HG03565 (cell line): ENCODE data around the gene SLC25A26.

Experiments
- ATAC-seq: cut with Tn5 transposase; IDR thresholded peaks from one replicate; pipeline ENCODE4 v1.9.1; 2021; ENCODE audit warnings: mild to moderate bottlenecking, moderate library complexity; ENCODE audit not compliant: unreplicated experiment

SLC25A26 gene

GRCh38 chr3:66312039-66312438, 91.2 kb downstream of the SLC25A26 start:
- no peak for ATAC-seq

- no peak for ATAC-seq
Measured at GRCh38 chr3:66314455-66314854, 93.7 kb downstream of the SLC25A26 start.

GRCh38 chr3:66317750-66318376, 97.1 kb downstream of the SLC25A26 start:
- no peak for ATAC-seq

- ATAC-seq: no peak
Measured at GRCh38 chr3:66320390-66320789, 99.6 kb downstream of the SLC25A26 start.

GRCh38 chr3:66322436-66322835, 101.6 kb downstream of the SLC25A26 start:
- ATAC-seq: no peak

- ATAC-seq: no peak
Measured at GRCh38 chr3:66326340-66326739, 105.5 kb downstream of the SLC25A26 start.

GRCh38 chr3:66335671-66336070, 114.9 kb downstream of the SLC25A26 start:
- no peak for ATAC-seq

GRCh38 chr3:66336333-66336766, 115.5 kb downstream of the SLC25A26 start:
- no peak for ATAC-seq

- ATAC-seq: no peak
Measured at GRCh38 chr3:66338927-66339326, 118.1 kb downstream of the SLC25A26 start.

GRCh38 chr3:66342717-66343356, 122.0 kb downstream of the SLC25A26 start:
- ATAC-seq: no peak

- ATAC-seq: no peak
Measured at GRCh38 chr3:66344391-66344811, 123.6 kb downstream of the SLC25A26 start.

- ATAC-seq: no peak
Measured at GRCh38 chr3:66344848-66345578, 124.2 kb downstream of the SLC25A26 start.

GRCh38 chr3:66348704-66349103, 127.9 kb downstream of the SLC25A26 start:
- no peak for ATAC-seq

- ATAC-seq: no peak
Measured at GRCh38 chr3:66350601-66351000, 129.8 kb downstream of the SLC25A26 start.

- ATAC-seq: no peak
Measured at GRCh38 chr3:66353039-66353438, 132.2 kb downstream of the SLC25A26 start.

GRCh38 chr3:66353530-66353929, 132.7 kb downstream of the SLC25A26 start:
- ATAC-seq: no peak

GRCh38 chr3:66354001-66354400, 133.2 kb downstream of the SLC25A26 start:
- no peak for ATAC-seq

- peak; percentile 97 for ATAC-seq
Measured at GRCh38 chr3:66355394-66355793, 134.6 kb downstream of the SLC25A26 start.

GRCh38 chr3:66355997-66356396, 135.2 kb downstream of the SLC25A26 start:
- ATAC-seq: no peak

GRCh38 chr3:66361356-66361755, 140.6 kb downstream of the SLC25A26 start:
- no peak for ATAC-seq

GRCh38 chr3:66362541-66362941, 141.7 kb downstream of the SLC25A26 start:
- no peak for ATAC-seq

- ATAC-seq: no peak
Measured at GRCh38 chr3:66363148-66363547, 142.3 kb downstream of the SLC25A26 start.
